Activated CD8-positive, alpha-beta memory T cell treated with anti-CD3 and anti-CD28 coated beads for 48 hours (primary cell): ENCODE data around the gene ZNF790.

Experiments used
- DNase-seq, 3 experiments: peaks; one replicate each; pipeline ENCODE4 v3.0.0-alpha.2; 2020; ENCODE audit warnings: low read depth in 2 of 3, low spot score in 2 of 3

ZNF790 gene

GRCh38 chr19:36772311-36773222 lies 65.6 kb downstream of the ZNF790 start, which contains the start of gene ZNF850:
Gene ZNF850, minus strand, starts transcription at chr19:36772807. Its CDS starts 10,201 bp downstream, at chr19:36762606.
- peak; percentile 77 to 89 (median 85) for DNase-seq

- peak in 1 of 3 experiments; percentile 6 for DNase-seq
These were observed 66.6 kb downstream of the ZNF790 start for GRCh38 chr19:36771261-36772231.
